GM12878 (cell line): ENCODE measurements around the gene RSPH9. TPM values are rescaled to one million over a fixed set of nuclear protein-coding genes. Genes with fewer than 3 reads are reported as not detected.

Experiments
- BMI1 ChIP-seq: fragments of 450-650 bp; IDR thresholded peaks from 2 replicates; pipeline ENCODE4 v1.6.1; 2016; ENCODE audit warnings: mild to moderate bottlenecking, moderate library complexity, borderline replicate concordance
- CBX3 ChIP-seq: fragments of 200-600 bp; sonication (generic); IDR thresholded peaks from 2 replicates; pipeline ENCODE4 v1.6.1; 2016; ENCODE audit warnings: low read depth, borderline replicate concordance
- E4F1 ChIP-seq: fragments of 450-650 bp; IDR thresholded peaks from 2 replicates; pipeline ENCODE4 v1.6.1; 2018; ENCODE audit warnings: borderline replicate concordance, mild to moderate bottlenecking; ENCODE audit not compliant: partially characterized antibody
- EZH2 ChIP-seq: IDR thresholded peaks from 2 replicates; pipeline ENCODE4 v1.6.1; 2012; ENCODE audit warnings: low read depth, mild to moderate bottlenecking, control low read depth, inconsistent platforms, low read length, borderline replicate concordance; ENCODE audit not compliant: control insufficient read depth
- MYB ChIP-seq: fragments of 150-350 bp; IDR thresholded peaks from 2 replicates; pipeline ENCODE4 v1.6.1; 2014; ENCODE audit warnings: mild to moderate bottlenecking, low read depth, low read length, borderline replicate concordance
- REST ChIP-seq: IDR thresholded peaks from 2 replicates; pipeline ENCODE4 v1.6.1; 2012; ENCODE audit warnings: mild to moderate bottlenecking, low read depth, low read length
- SIN3A ChIP-seq: IDR thresholded peaks from 2 replicates; pipeline ENCODE4 v1.6.1; 2012; ENCODE audit warnings: low read depth, low read length, improper control_type of control experiment
- STAT1 ChIP-seq: fragments of 450-650 bp; conservative IDR thresholded peaks from 2 replicates; pipeline ENCODE4 v1.6.1; 2014; ENCODE audit warnings: antibody characterized with exemption, mild to moderate bottlenecking
- ZZZ3 ChIP-seq: IDR thresholded peaks from 2 replicates; pipeline ENCODE4 v1.6.1; 2011; ENCODE audit warnings: low read depth; ENCODE audit not compliant: control insufficient read depth, insufficient read length
- polyA plus RNA-seq, 11 experiments: library from polyadenylated mRNA; depleted of rRNA in 4 of 11; unstranded in 6 of 11; stranded (reverse) in 5 of 11; fragments of >200 nt; fragmentation: Nextera tagmentation in 4 of 11; fragmentation: Illumina TruSeq in 1 of 11; extraction: Ambion mirVana in 4 of 11; extraction: Trizol in 1 of 11; gene quantifications; 1 replicate in 1 of 11; 2 replicates in 10 of 11; pipeline versions ENCODE4 v1.2.1 to v1.2.3, GENCODE V29; 2011 to 2016; ENCODE audit warnings: inconsistent platforms in 2 of 11, missing spikeins in 2 of 11, low read depth in 1 of 11
- total RNA-seq, 4 experiments: library from RNA; depleted of rRNA in 3 of 4; stranded (reverse); fragments of >200 nt in 3 of 4; fragmentation: Illumina TruSeq in 1 of 4; extraction: Trizol in 1 of 4; gene quantifications; 2 replicates each; pipeline versions ENCODE4 v1.2.1 to v1.2.3, GENCODE V29; 2013 to 2021

RSPH9 gene
- total and polyA plus RNA-seq, 10 of the 15 experiments (the other 5 are each of a cell fraction or from before 2014, with no cell fraction given): 0.26 to 0.63 (median 0.36) TPM; not detected in 6

GRCh38 chr6:43604174-43604573 is 40.7 kb upstream of the RSPH9 start (continued):
- TF ChIP-seq E4F1 (no peak), STAT1 (no peak), BMI1 (no peak), REST (no peak), ZZZ3 (no peak), CBX3 (no peak), EZH2 (no peak), MYB (no peak), SIN3A (no peak)
